Progenitor cell of endocrine pancreas (in vitro differentiated cells): ENCODE results near the gene MSANTD2. TPM values are rescaled to one million over a fixed set of nuclear protein-coding genes. Genes with fewer than 3 reads are reported as not detected.

Experiments used
- DNase-seq: peaks from one replicate; pipeline ENCODE4 v3.0.0; 2021; ENCODE audit warnings: low spot score; ENCODE audit not compliant: unreplicated experiment
- H3K27ac Mint-ChIP-seq: 2 replicates; pipeline ENCODE4 v1.8.0; 2021; ENCODE audit warnings: mild to moderate bottlenecking, moderate library complexity, mixed read lengths
- H3K27me3 Mint-ChIP-seq: 2 replicates; pipeline ENCODE4 v1.8.0; 2021; ENCODE audit warnings: mixed read lengths
- H3K36me3 Mint-ChIP-seq: 2 replicates; pipeline ENCODE4 v1.8.0; 2022; ENCODE audit warnings: mixed read lengths; ENCODE audit not compliant: insufficient read depth
- H3K4me1 Mint-ChIP-seq: 2 replicates; pipeline ENCODE4 v1.8.0; 2021; ENCODE audit warnings: low read depth, mixed read lengths
- H3K4me3 Mint-ChIP-seq: 2 replicates; pipeline ENCODE4 v1.8.0; 2021; ENCODE audit warnings: low read depth, mild to moderate bottlenecking, moderate library complexity, mixed read lengths
- H3K9me3 Mint-ChIP-seq: 2 replicates; pipeline ENCODE4 v1.8.0; 2021; ENCODE audit warnings: low read depth, mixed read lengths
- CTCF ChIP-seq: fragments of 200-600 bp; sonication (generic); IDR thresholded peaks from one replicate; pipeline ENCODE4 v1.5.0; 2021; ENCODE audit warnings: antibody characterized with exemption, mild to moderate bottlenecking; ENCODE audit not compliant: unreplicated experiment
- total RNA-seq: library from RNA; stranded (reverse); gene quantifications from 2 replicates; pipeline ENCODE4 v1.2.1, GENCODE V29; 2021

The MSANTD2 gene
- total RNA-seq, 1 donor from 2014 or later: 41.6 TPM

DNA sequence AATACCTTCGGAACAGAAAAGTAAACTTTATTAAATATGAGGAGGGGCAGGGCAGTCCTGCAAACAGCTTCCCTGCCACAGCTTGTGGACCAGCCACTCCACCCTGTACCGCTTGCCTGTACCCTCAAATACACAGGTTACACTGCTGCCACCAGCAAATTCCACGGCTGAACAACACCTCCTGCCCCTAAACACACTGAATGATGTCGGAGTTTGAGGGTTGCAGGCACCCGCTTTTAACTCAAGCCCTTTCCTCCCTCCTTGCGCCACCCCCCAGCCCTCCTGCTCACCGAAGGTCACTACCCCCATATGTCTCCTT is 52.1 kb downstream of the MSANTD2 start:
- Mint-ChIP-seq H3K9me3 (no peaks in the 10 kb centered on the region), H3K4me3 (no peak overlapping the region), H3K27ac (no peak overlapping the region), H3K27me3 (peaks cover 86% of the 10 kb centered on the region), H3K36me3 (no peaks in the 10 kb centered on the region), H3K4me1 (peaks cover 22% of the 10 kb centered on the region)
- no peak for TF ChIP-seq CTCF
- DNase-seq: no peak

- Mint-ChIP-seq H3K27ac (no peak overlapping the region), H3K27me3 (peaks cover 89% of the 10 kb centered on the region), H3K36me3 (no peaks in the 10 kb centered on the region), H3K9me3 (no peaks in the 10 kb centered on the region), H3K4me1 (peaks cover 22% of the 10 kb centered on the region), H3K4me3 (peak overlapping the region; percentile 86)
- DNase-seq: no peak
- no peak for TF ChIP-seq CTCF
These were observed 52.7 kb downstream of the MSANTD2 start for GRCh38 chr11:124747406-124748099.

- Mint-ChIP-seq H3K36me3 (no peaks in the 10 kb centered on the region), H3K4me3 (peak overlapping the region; percentile 86), H3K9me3 (no peaks in the 10 kb centered on the region), H3K27me3 (peaks cover 93% of the 10 kb centered on the region), H3K27ac (peak overlapping the region; percentile 40), H3K4me1 (peaks cover 22% of the 10 kb centered on the region)
- peak; percentile 66 for DNase-seq
- TF ChIP-seq CTCF: peak; percentile 60
These were observed 53.5 kb downstream of the MSANTD2 start for GRCh38 chr11:124746621-124747243.

DNA sequence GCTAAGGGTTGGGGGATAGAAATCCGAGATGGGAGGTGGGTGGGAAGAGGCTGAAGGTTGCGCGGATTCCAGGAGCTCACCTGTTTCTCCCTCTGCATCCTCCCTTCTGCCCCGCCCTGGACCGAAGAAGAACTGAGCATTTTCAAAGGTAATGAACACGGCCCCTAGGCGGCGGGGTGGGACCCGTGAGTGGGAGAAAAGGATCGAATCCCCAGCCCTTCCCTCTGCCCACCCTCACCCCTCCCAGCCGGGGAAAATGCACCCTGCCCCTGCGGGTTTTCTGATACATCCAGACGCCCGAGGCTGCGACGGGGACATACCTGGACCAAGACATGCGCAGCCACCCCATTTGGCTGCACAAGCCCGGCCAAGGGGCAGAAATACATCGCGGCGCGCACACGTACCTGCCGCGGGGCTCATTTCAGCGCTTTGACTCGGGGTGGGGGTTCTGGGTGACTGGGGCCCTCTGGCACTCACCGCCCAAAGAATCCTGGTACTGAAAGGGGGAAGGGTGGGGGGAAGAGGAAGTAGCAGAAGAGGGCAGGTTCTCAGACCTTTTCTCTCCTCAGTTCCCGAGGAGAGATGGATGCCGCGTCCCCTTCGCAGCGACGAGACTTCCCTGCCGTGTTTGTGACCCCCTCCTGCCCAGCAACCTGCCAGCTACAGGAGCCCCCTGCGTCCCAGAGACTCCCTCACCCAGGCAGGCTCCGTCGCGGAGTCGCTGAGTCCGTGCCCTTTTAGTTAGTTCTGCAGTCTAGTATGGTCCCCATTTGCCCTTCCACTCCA is 54.2 kb downstream of the MSANTD2 start:
- Mint-ChIP-seq H3K27ac (peak overlapping the region; percentile 40), H3K4me3 (peak overlapping the region; percentile 86), H3K27me3 (peaks cover 96% of the 10 kb centered on the region), H3K4me1 (peaks cover 24% of the 10 kb centered on the region), H3K36me3 (no peaks in the 10 kb centered on the region), H3K9me3 (no peaks in the 10 kb centered on the region)
- TF ChIP-seq CTCF: peak; percentile 49
- DNase-seq: no peak

- Mint-ChIP-seq H3K4me3 (peak overlapping the region; percentile 67), H3K9me3 (no peaks in the 10 kb centered on the region), H3K4me1 (peaks cover 24% of the 10 kb centered on the region), H3K36me3 (no peaks in the 10 kb centered on the region), H3K27ac (no peak overlapping the region), H3K27me3 (peaks cover 96% of the 10 kb centered on the region)
- DNase-seq: no peak
- TF ChIP-seq CTCF: no peak
These were observed 54.9 kb downstream of the MSANTD2 start for GRCh38 chr11:124745270-124745834.
